Measurements from ENCODE around the gene NFYC. TPM values are rescaled to one million over a fixed set of nuclear protein-coding genes. Genes with fewer than 3 reads are reported as not detected.

The NFYC gene
- total and polyA plus RNA-seq, 3 donors from 2014 or later, result 69.1 to 83.9 (median 70.0) TPM

- TF ChIP-seq POLR2A (IDR thresholded peaks at IDR 0.05), result no peak
- TF ChIP-seq, protein P1, sequence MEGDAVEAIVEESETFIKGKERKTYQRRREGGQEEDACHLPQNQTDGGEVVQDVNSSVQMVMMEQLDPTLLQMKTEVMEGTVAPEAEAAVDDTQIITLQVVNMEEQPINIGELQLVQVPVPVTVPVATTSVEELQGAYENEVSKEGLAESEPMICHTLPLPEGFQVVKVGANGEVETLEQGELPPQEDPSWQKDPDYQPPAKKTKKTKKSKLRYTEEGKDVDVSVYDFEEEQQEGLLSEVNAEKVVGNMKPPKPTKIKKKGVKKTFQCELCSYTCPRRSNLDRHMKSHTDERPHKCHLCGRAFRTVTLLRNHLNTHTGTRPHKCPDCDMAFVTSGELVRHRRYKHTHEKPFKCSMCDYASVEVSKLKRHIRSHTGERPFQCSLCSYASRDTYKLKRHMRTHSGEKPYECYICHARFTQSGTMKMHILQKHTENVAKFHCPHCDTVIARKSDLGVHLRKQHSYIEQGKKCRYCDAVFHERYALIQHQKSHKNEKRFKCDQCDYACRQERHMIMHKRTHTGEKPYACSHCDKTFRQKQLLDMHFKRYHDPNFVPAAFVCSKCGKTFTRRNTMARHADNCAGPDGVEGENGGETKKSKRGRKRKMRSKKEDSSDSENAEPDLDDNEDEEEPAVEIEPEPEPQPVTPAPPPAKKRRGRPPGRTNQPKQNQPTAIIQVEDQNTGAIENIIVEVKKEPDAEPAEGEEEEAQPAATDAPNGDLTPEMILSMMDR (IDR thresholded peaks at IDR 0.05), result no peak
- 61 to 68% methylated on average over 8 of the region's 8 CpGs for WGBS, 2 donors
- intact Hi-C loops (cut with DNase I; ENCODE audit: low total_unique reads), result no loop called here
These were observed 28.0 kb upstream of the NFYC start for GRCh38 chr1:40663324-40664166.

GRCh38 chr1:40664167-40664537, 27.4 kb upstream of the NFYC start:
- no peak overlapping the region for H3K4me3 ChIP-seq
- TF ChIP-seq, protein P1 (IDR thresholded peaks at IDR 0.05), result no peak
- TF ChIP-seq POLR2A (IDR thresholded peaks at IDR 0.05), result no peak
- intact Hi-C loops (cut with DNase I; ENCODE audit: low total_unique reads), result no loop called here
- H3K27ac ChIP-seq, result no peak overlapping the region
- H3K4me1 ChIP-seq, result peaks cover 6% of the 10 kb centered on the region
- H3K27me3 ChIP-seq, result no peaks in the 10 kb centered on the region
- no peaks in the 10 kb centered on the region for H3K36me3 ChIP-seq (ENCODE audit: low read depth, missing control alignments)
- 100% methylated on average over 1 of the region's 1 CpG for WGBS, 2 donors
- DNase-seq, result no peak
- H3K9me3 ChIP-seq, result no peaks in the 10 kb centered on the region

More at GRCh38 chr1:40663324-40664166, 28.0 kb upstream of the NFYC start:
- H3K9me3 ChIP-seq, result no peaks in the 10 kb centered on the region
- H3K27me3 ChIP-seq, result no peaks in the 10 kb centered on the region
- no peak overlapping the region for H3K27ac ChIP-seq
- no peak for DNase-seq
- no peaks in the 10 kb centered on the region for H3K36me3 ChIP-seq (ENCODE audit: low read depth, missing control alignments)
- peaks cover 6% of the 10 kb centered on the region for H3K4me1 ChIP-seq
- no peak overlapping the region for H3K4me3 ChIP-seq

DNA sequence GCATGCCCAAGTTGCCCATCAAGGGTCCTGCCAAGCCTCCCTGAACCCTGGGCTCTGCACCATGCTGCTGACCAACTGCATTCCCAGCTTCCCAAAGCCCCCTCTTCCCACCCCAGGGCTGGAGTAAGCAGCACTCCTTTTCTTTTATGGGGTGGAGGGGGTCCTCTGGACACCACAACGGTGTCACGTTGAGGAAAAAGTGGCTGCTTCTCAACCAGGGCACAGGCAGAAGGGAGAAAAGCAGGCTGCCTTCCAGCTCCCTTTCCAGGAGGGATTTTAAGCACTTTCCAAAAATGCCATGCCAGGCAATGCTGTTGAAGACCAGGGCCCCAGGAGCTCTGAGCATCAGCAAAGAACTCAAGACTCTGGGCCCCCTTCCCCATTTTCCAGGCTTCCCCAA, 26.7 kb upstream of the NFYC start:
- intact Hi-C loops (cut with DNase I; ENCODE audit: low total_unique reads), result no loop called here
- DNase-seq, result no peak
- 5 to 18% methylated on average over 2 of the region's 2 CpGs for WGBS, 2 donors
- no peaks in the 10 kb centered on the region for H3K27me3 ChIP-seq
- H3K4me3 ChIP-seq, result peak overlapping the region; percentile 64 to 65
- TF ChIP-seq POLR2A (IDR thresholded peaks at IDR 0.05), result no peak
- TF ChIP-seq, protein P1 (IDR thresholded peaks at IDR 0.05), result no peak
- no peak overlapping the region for H3K27ac ChIP-seq
- peaks cover 6% of the 10 kb centered on the region for H3K4me1 ChIP-seq
- no peaks in the 10 kb centered on the region for H3K36me3 ChIP-seq (ENCODE audit: low read depth, missing control alignments)
- H3K9me3 ChIP-seq, result no peaks in the 10 kb centered on the region

DNA sequence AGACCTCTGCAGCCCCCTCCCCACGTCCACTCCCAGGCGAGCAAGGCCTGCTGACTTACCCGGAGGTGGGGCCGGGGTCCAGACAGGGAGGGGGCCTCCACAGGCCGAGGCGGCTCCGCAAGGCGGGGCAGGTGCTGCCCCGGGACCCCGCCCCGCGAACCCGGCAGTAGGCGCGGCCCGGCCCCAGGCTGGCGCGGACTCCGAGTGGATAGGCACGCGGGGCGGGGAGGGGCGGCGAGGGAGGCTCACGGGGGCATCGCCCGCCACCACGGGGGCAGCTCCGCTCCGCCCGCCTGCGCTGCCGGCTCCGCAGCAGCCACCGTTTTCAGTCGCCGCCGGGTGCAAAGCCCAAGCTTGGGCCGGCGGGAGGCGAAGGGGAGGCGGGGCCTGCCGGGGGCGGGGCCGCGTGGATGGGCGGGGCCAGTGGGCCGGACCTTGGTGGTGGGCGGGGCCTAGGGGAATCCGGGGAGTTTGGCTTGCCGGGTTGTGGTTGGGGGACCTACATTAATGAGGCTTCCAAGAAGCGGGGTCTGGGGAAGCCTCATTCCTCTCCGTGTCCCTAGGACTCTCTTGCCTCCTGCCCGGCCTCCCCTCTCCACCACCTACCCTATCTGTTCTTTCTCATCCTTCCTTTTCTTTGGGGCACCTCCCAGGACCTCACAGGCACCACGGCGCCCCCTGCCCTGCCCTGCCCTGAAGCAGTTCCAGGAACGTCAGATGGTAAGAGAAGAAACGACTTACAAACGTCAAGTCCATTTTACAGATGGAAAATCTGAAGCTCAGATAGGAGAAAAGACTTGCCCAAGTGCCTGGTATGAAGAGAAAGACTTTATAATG, 26.0 kb upstream of the NFYC start, which contains the start of gene RIMS3:
TSS of gene RIMS3 (minus strand) at position 348 of the 837 bp plus-strand sequence. CDS start 23,757 bp downstream, outside the sequence.
- peak; percentile 81 for DNase-seq
- WGBS, 2 donors, result 2% methylated on average over 9 to 30 of the region's 59 CpGs
- Histone ChIP-seq H3K36me3 (ENCODE audit: low read depth, missing control alignments) (no peaks in the 10 kb centered on the region), H3K27me3 (no peaks in the 10 kb centered on the region), H3K9me3 (no peaks in the 10 kb centered on the region), H3K4me3 (peak within 1 kb of the TSS; percentile 64 to 65), H3K27ac (no peak within 1 kb of the TSS), H3K4me1 (peaks cover 6% of the 10 kb centered on the region)
- intact Hi-C loops (cut with DNase I; ENCODE audit: low total_unique reads), result no loop called here
- TF ChIP-seq, protein P1 (IDR thresholded peaks at IDR 0.05), result no peak
- TF ChIP-seq POLR2A (IDR thresholded peaks at IDR 0.05), result no peak
